GM08714 (cell line): ENCODE results near the gene SGCA.

Source experiments
- H3K4me3 ChIP-seq: fragments of 200-500 bp; sonication (Bioruptor generic); 2 replicates; pipeline ENCODE4 v1.5.1; 2014; ENCODE audit warnings: mild to moderate bottlenecking, low read length, inconsistent platforms
- ZNF274 ChIP-seq: IDR thresholded peaks from 2 replicates; pipeline ENCODE4 v1.6.1; 2012; ENCODE audit warnings: mild to moderate bottlenecking, low read depth, low read length

The SGCA gene

DNA sequence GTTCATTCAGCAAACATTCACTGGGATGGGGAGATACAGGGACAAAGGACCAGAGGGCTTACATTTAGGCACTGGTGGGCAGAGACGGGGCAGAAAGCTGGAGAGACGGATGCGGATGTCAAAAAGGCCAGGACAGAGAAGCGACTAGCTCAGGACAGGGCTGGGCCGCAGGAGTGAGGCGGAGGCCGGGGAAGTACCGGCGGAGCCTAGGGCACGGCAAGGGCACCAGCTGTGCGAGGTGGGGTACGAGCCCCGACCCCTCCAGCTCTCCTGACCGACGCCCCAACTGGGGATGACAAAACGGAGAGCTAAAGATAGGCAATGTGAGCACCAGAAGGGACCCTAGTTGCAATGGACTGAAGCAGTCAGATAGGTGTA lies 3.9 kb upstream of the SGCA start:
- no peak overlapping the region; the same call in 1 of the 2 replicates for H3K4me3 ChIP-seq
- TF ChIP-seq ZNF274: no peak

DNA sequence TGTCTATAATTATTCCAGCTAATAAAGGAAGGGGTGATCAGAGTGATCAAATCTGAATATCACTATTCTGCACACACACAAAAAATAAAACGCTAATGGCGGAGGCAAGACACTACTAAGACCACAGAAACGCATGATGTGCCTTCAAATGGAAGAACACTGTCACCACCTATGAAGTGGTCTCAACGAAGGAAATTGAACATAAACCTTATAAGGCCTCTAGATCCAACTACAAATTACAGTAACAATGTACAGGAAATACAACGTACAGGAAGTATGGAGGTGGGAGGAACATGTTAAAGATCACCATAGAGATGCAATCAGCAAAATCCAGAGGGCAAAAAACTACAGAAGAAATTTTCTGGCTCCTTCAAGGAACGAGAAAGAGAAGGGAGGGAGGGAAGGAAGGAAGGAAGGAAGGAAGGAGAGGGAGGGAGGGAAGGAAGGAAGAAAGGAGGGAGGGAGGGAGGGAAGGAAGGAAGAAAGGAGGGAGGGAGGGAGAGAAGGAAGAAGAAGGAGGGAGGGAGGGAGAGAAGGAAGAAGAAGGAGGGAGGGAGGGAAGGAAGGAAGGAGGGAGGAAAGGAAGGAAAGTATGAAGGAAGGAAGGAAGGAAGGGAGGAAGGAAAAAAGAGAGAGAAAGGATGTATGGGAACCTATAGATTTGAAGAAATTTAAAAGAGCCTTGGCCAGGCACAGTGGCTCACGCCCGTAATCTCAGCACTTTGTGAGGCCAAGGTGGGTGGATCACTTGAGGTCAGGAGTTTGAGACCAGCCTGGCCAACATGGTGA lies 3.1 kb upstream of the SGCA start:
- H3K4me3 ChIP-seq: no peak overlapping the region
- TF ChIP-seq ZNF274: no peak

DNA sequence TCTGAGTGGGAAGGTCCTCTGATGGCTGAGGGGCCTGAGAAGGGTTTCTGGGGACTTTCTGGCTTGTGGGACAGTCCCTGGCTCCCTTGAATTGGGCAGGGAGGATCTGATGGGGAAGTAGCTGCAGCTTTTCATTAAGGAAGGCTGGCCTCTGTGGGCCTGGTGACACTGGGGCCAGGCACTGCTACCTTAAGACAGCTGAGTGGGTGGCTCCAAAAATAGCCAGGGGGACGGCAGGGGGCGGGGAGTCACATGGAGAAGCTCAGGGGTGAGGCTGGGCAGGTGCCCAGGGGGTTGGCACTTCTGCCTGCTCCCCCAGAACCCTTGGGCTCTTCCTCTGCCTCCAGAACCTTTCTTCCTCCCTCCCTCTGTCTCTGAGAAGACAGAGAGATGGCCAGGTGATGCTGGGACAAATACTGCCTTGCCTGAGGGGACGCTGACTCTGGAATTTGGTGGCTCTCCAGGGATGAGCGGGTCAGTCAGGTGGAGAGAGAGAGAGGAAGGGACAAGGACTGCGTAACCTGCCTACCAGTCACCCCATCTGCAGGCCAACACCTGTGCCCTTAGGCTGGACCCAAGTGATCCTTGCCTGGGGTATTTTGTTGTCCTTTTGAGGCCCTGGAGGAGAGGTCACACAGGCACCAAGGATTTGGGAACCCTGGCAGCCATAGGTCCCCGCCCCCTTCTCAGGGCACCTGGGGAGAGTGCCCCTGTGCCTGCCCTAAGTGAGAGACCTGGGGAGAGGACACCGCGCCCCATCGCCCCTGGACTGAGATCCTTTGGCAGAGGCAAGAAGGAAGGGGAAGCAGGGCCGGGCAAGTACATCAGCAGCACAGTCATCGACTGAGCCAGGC lies 1.7 kb upstream of the SGCA start:
- no peak for TF ChIP-seq ZNF274
- no peak overlapping the region for H3K4me3 ChIP-seq

DNA sequence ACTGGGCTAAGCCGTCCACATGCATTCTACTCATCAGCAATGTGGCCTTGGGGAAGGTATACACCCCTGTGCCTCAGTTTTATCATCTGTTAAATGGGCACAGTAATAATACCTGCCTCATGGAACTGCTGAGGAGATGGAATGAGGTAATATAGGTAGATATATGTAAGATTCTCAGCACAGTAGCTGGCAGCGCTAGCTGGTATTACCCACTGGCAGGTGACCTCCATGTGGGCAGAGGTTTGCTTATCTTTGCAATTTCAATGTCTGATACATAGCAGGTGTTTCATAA lies 1.2 kb upstream of the SGCA start:
- H3K4me3 ChIP-seq: no peak overlapping the region
- no peak for TF ChIP-seq ZNF274

DNA sequence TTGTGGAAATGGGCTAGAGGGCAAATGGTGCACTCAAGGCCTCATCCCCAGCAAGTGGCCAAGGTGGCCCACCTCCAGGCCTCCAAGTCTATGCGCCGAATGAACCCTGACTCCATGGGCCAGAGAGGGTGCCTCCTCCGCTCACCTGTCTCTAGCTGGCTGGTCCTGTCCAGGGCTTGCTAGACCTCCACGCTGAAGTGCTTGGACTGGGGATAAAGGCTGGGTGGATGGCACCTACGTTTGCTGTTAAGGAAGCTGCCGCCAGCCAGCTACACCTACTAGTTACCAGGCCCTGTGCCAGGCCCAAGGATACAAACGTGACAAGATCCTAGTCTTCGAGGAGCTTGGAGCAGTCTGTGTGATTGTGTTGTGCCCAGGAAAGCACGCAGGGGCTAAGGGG lies 739 bp upstream of the SGCA start:
- TF ChIP-seq ZNF274: no peak
- no peak overlapping the region for H3K4me3 ChIP-seq

DNA sequence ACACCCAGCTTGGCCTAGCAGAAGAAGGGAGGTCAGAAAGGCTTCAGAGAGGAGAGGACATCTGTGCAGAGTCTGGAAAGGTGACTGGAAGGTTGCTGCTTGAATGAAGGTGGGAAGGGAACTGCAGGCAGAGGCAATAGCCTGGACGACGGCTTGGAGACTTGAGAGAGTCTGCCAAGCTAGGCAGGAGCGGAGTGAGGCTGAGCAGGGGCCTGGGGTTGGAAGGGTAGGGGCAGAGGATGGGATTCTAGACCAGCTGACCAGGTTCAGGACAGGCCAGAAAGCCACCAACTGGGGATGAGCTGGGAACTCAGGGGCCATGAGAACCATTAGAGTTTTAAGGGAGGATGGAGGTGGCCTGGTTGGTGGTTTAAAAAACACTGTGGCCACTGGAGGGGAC lies 339 bp upstream of the SGCA start:
- TF ChIP-seq ZNF274: no peak
- no peak overlapping the region for H3K4me3 ChIP-seq

DNA sequence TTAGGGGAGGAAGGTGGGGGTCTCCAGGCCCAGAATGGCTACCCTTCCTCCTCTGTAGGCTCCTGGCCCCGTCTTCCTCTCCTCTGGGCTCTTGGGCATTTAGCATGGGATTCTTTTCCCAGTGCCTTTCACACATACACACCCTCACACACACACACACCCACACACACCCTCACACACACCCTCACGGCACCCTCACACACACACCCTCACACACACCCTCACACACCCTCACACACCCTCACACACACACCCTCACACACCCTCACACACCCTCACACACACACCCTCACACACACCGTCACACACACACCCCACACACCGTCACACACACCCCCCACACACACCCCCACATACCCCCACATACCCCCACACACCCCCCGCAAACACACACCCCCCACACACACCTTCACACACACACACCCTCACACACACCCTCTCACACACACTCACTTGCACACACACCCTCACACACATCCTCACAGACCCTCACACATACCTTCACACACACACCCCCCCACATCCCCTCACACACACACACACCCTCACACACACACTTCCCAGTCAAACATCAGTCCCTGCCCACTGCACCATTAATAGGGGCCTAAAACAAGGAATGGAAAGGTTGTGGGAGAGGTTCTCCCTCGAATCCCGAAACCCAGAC lies 845 bp downstream of the SGCA start:
- H3K4me3 ChIP-seq: no peak overlapping the region
- no peak for TF ChIP-seq ZNF274

DNA sequence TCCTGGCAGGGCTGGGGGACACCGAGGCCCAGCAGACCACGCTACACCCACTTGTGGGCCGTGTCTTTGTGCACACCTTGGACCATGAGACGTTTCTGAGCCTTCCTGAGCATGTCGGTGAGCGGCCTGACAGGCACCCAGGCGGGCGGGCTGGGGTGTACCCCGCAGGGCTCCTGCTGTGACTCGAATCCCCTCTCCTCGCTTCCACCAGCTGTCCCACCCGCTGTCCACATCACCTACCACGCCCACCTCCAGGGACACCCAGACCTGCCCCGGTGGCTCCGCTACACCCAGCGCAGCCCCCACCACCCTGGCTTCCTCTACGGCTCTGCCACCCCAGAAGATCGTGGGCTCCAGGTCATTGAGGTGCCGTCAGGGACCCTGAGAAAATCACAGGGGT lies 1.6 kb downstream of the SGCA start:
- TF ChIP-seq ZNF274: no peak
- H3K4me3 ChIP-seq: no peak overlapping the region

DNA sequence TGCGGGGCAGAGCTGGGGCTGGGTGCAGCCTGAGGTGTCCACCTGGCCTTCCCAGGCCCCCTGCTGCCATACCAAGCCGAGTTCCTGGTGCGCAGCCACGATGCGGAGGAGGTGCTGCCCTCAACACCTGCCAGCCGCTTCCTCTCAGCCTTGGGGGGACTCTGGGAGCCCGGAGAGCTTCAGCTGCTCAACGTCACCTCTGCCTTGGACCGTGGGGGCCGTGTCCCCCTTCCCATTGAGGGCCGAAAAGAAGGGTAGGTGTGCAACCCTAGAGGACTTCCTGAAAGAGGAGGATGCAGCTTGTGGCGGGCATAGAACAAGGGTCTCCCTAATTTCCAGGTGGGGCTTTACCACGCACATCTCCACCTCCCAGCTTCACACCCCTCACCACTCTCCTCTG lies 2.5 kb downstream of the SGCA start:
- no peak overlapping the region for H3K4me3 ChIP-seq
- TF ChIP-seq ZNF274: no peak

DNA sequence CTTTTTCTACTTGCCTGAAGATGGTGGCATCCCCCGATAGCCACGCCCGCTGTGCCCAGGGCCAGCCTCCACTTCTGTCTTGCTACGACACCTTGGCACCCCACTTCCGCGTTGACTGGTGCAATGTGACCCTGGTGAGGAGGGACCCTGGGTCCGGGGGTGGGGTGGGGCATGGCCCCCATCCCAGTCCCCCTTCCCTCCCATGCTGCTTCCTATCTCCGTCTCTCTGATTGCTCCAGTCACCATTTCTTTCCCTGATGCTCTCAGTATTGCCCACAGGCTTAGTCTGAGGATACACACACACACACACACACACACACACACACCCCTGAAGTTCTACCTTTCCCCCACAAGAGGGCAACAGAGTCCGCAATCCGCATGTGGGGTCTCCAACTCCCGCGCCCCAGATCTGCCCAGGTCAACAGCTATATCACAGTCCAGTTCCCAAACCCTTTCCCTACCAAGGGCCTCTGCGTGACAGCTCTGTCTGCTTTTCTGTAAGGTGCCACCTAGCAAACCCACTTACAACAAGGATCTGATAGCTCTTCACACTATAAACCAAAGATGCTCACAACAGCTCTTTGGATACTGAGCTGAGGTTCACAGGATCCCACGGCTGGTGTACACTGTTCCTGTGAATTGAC lies 3.4 kb downstream of the SGCA start:
- no peak overlapping the region for H3K4me3 ChIP-seq
- TF ChIP-seq ZNF274: no peak

DNA sequence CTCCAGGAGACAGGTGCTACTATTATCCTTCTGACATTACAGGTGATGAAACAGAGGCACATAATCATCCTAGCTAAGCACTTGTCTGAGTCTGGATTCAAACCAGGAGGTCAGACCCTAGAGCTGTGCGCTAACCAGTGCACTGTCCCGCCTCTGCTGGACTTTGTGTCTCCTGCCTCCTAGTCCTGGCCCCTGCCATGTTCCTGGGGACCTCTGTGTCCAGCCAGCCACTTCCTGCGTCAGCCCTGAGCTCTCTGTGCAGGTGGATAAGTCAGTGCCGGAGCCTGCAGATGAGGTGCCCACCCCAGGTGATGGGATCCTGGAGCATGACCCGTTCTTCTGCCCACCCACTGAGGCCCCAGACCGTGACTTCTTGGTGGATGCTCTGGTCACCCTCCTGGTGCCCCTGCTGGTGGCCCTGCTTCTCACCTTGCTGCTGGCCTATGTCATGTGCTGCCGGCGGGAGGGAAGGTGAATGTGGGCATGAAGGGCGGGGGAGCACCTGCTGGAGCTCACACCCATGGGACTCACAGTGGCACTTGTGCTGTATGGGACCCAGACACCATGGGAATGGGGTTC lies 4.2 kb downstream of the SGCA start:
- TF ChIP-seq ZNF274: no peak
- H3K4me3 ChIP-seq: no peak overlapping the region

DNA sequence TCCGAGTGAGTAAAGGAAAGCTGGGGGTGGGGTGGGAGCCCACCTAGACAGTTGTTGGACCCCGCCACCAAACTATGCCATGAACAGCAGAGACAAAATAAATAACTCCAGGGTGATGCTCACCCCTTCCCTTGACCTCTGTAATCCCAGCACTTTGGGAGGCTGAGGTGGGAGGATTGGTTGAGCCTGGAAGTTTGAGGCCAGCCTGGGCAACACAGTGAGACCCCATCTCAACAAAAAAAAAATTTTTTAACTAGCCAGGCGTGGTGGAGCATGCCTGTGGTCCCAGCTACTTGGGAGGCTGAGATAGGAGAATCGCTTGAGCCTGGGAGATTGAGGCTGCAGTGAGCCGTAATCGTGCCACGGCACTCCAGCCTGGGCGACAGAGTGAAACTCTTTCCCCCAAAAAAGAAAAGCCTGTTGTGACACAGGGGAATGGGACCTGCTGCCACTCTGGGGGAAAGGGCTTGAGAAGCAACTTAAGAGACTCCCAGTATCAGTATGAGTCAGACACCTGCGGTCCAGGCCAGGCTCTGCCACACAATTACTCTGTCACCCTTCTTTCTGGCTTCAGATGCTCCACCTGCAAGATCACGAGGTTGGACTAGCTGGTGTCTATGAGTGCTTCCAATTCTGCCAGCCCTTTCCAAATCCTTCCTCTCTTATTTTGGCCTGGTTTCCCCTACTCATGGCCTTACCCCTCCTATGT lies 5.0 kb downstream of the SGCA start:
- TF ChIP-seq ZNF274: no peak
- no peak overlapping the region for H3K4me3 ChIP-seq

DNA sequence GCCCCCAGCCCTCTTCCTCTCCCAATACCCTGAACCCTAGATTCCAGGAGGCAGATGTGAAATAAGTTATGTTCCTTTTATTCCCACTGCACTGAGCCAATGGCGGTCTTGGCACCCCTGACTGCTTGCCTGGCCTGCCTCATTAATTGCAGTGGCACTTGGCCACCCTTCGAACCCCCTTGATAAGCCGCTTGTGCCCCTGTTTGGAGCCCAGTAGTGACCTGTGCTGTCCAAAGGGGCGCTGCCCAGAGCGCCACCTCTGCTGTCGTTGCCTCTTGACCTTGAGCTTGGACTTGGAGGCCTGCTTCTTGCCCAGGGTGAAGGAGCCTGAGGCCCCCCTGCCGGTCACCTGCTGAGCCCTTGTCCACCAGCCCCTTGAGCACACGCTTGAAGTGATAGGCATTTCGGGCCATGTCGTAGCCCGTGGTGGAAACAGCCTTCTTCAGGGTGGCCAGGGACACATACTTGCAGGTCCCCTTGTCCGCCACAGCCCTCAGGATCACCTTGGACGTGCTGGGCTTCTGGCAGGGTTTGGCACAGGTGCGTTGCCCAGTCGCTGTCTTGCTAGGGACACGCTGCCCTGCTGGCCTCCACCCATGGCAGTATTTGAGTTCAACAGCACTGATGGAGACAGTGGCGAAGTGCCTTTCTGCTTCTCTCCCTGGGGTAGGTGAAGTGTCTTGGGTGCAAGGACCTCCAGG lies 5.7 kb downstream of the SGCA start:
- TF ChIP-seq ZNF274: no peak
- H3K4me3 ChIP-seq: no peak overlapping the region

DNA sequence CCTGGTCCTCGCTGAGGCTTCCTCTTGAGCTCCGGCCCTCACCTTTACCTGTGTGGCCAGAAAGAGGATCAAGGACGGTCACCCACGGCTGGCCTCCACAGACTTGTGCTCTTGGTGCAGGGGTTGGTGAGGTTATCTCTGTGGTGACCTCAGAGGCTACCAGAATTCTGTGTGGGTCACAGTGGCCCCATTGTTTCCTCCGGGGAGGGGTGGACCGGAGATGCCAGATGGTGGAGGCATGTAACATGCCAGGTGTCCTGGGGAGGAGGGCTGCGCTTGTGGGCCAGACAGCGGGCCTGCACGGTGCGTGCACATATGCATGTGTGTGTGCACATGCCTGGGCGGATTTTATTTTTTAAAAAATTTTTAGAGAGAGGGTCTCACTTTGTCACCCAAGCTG lies 6.3 kb downstream of the SGCA start:
- TF ChIP-seq ZNF274: no peak
- H3K4me3 ChIP-seq: no peak overlapping the region
